Astrocyte (in vitro differentiated cells and primary cell): ENCODE results near the gene NMU. TPM values are rescaled to one million over a fixed set of nuclear protein-coding genes. Genes with fewer than 3 reads are reported as not detected.

Source experiments
- DNase-seq: peaks from one replicate; pipeline ENCODE4 v3.0.0-alpha.2; 2010; ENCODE audit warnings: low read depth
- FAIRE-seq: peaks from 2 replicates; lab custom pipeline; 2011; peaks lifted over from hg19 to GRCh38; lab: Jason Lieb, UNC
- H2AFZ ChIP-seq: 2 replicates; pipeline ENCODE4 v1.6.0; 2012; ENCODE audit warnings: low read depth, low read length, inconsistent platforms
- H3K27ac ChIP-seq: 2 replicates; pipeline ENCODE4 v1.5.1; 2011; ENCODE audit warnings: low read depth, low read length, inconsistent platforms
- H3K27me3 ChIP-seq: 2 replicates; pipeline ENCODE4 v1.6.0; 2011; ENCODE audit warnings: low read length, inconsistent platforms; ENCODE audit not compliant: insufficient read depth
- H3K36me3 ChIP-seq: 2 replicates; pipeline ENCODE4 v1.5.1; 2011; ENCODE audit warnings: low read length, inconsistent platforms; ENCODE audit not compliant: insufficient read depth
- H3K4me1 ChIP-seq: 2 replicates; pipeline ENCODE4 v1.5.1; 2011; ENCODE audit warnings: low read length, inconsistent platforms; ENCODE audit not compliant: insufficient read depth
- H3K4me2 ChIP-seq: 2 replicates; pipeline ENCODE4 v1.6.0; 2012; ENCODE audit warnings: low read length, inconsistent platforms
- H3K4me3 ChIP-seq: 2 replicates; pipeline ENCODE4 v1.5.1; 2011; ENCODE audit warnings: low read depth, mild to moderate bottlenecking, low read length, inconsistent platforms; ENCODE audit not compliant: insufficient read depth
- H3K79me2 ChIP-seq: 2 replicates; pipeline ENCODE4 v1.6.0; 2012; ENCODE audit warnings: mild to moderate bottlenecking, low read length, inconsistent platforms; ENCODE audit not compliant: insufficient read depth
- H3K9ac ChIP-seq: 2 replicates; pipeline ENCODE4 v1.6.0; 2012; ENCODE audit warnings: mild to moderate bottlenecking, low read length, inconsistent platforms
- H3K9me3 ChIP-seq: 2 replicates; pipeline ENCODE4 v1.5.1; 2012; ENCODE audit warnings: low read depth, mild to moderate bottlenecking, low read length, inconsistent platforms; ENCODE audit not compliant: insufficient read depth
- H4K20me1 ChIP-seq: 2 replicates; pipeline ENCODE4 v1.6.0; 2012; ENCODE audit warnings: low read length, inconsistent platforms; ENCODE audit not compliant: insufficient read depth
- H3K27ac Mint-ChIP-seq: one replicate; pipeline ENCODE4 v1.8.0; 2021; ENCODE audit warnings: mild to moderate bottlenecking, mixed read lengths; ENCODE audit not compliant: unreplicated experiment
- H3K27me3 Mint-ChIP-seq: one replicate; pipeline ENCODE4 v1.8.0; 2021; ENCODE audit warnings: low read depth, mixed read lengths; ENCODE audit not compliant: unreplicated experiment
- H3K36me3 Mint-ChIP-seq: one replicate; pipeline ENCODE4 v1.8.0; 2021; ENCODE audit warnings: low read depth, mixed read lengths; ENCODE audit not compliant: unreplicated experiment
- H3K4me1 Mint-ChIP-seq: one replicate; pipeline ENCODE4 v1.8.0; 2021; ENCODE audit warnings: low read depth, mixed read lengths; ENCODE audit not compliant: unreplicated experiment
- H3K4me3 Mint-ChIP-seq: one replicate; pipeline ENCODE4 v1.8.0; 2021; ENCODE audit warnings: mild to moderate bottlenecking, moderate library complexity, mixed read lengths; ENCODE audit not compliant: unreplicated experiment
- H3K9me3 Mint-ChIP-seq: one replicate; pipeline ENCODE4 v1.8.0; 2021; ENCODE audit warnings: mild to moderate bottlenecking, mixed read lengths; ENCODE audit not compliant: unreplicated experiment
- CTCF ChIP-seq: IDR thresholded peaks from 2 replicates; pipeline ENCODE4 v1.5.1; 2011; ENCODE audit warnings: low read depth, mild to moderate bottlenecking, inconsistent platforms, low read length, moderate library complexity; ENCODE audit not compliant: insufficient read depth
- EZH2 ChIP-seq: IDR thresholded peaks from 2 replicates; pipeline ENCODE4 v1.6.1; 2012; ENCODE audit warnings: mild to moderate bottlenecking, low read length, inconsistent platforms; ENCODE audit not compliant: insufficient read depth
- total RNA-seq: library from RNA; stranded (reverse); gene quantifications from 2 replicates; pipeline ENCODE4 v1.2.1, GENCODE V29; 2021

The NMU gene
- total RNA-seq, 1 donor from 2014 or later = 0.61 TPM

- Histone ChIP-seq H3K27me3 (no peaks in the 10 kb centered on the region), H3K27ac (no peak overlapping the region), H3K79me2 (no peaks in the 10 kb centered on the region), H2AFZ (no peak overlapping the region), H3K36me3 (no peaks in the 10 kb centered on the region), H3K4me2 (no peak overlapping the region), H3K4me3 (no peak overlapping the region), H3K9me3 (no peaks in the 10 kb centered on the region), H3K4me1 (no peaks in the 10 kb centered on the region), H3K9ac (no peak overlapping the region), H4K20me1 (no peaks in the 10 kb centered on the region)
- Mint-ChIP-seq H3K4me1 (no peaks in the 10 kb centered on the region), H3K4me3 (no peak overlapping the region), H3K36me3 (no peaks in the 10 kb centered on the region), H3K27ac (no peak overlapping the region), H3K27me3 (no peaks in the 10 kb centered on the region), H3K9me3 (no peaks in the 10 kb centered on the region)
- DNase-seq (no peak), FAIRE-seq (no peak)
- TF ChIP-seq CTCF (no peak), EZH2 (no peak)
Measured at GRCh38 chr4:55682295-55682694, 46.2 kb upstream of the NMU start.

GRCh38 chr4:55681430-55681829 is 45.3 kb upstream of the NMU start:
- FAIRE-seq = no peak
- H3K4me3 Mint-ChIP-seq = no peak overlapping the region
- H3K27ac ChIP-seq = no peak overlapping the region
- H3K4me1 ChIP-seq = no peaks in the 10 kb centered on the region
- no peak for DNase-seq
- H3K27ac Mint-ChIP-seq = no peak overlapping the region
- TF ChIP-seq EZH2 = no peak
- no peak for TF ChIP-seq CTCF
- no peaks in the 10 kb centered on the region for H3K27me3 ChIP-seq
- no peak overlapping the region for H3K4me3 ChIP-seq
- no peaks in the 10 kb centered on the region for H3K9me3 ChIP-seq
- H2AFZ ChIP-seq = no peak overlapping the region
- no peaks in the 10 kb centered on the region for H3K36me3 Mint-ChIP-seq
- no peaks in the 10 kb centered on the region for H3K36me3 ChIP-seq
- no peaks in the 10 kb centered on the region for H3K4me1 Mint-ChIP-seq
- no peak overlapping the region for H3K9ac ChIP-seq
- H3K9me3 Mint-ChIP-seq = no peaks in the 10 kb centered on the region
- no peaks in the 10 kb centered on the region for H3K27me3 Mint-ChIP-seq
- H3K79me2 ChIP-seq = no peaks in the 10 kb centered on the region
- no peaks in the 10 kb centered on the region for H4K20me1 ChIP-seq
- no peak overlapping the region for H3K4me2 ChIP-seq

GRCh38 chr4:55675196-55675793 is 39.2 kb upstream of the NMU start:
- H4K20me1 ChIP-seq = no peaks in the 10 kb centered on the region
- TF ChIP-seq CTCF (no peak), EZH2 (no peak)
- no peaks in the 10 kb centered on the region for H3K36me3 ChIP-seq
- Mint-ChIP-seq H3K36me3 (no peaks in the 10 kb centered on the region), H3K4me1 (peaks cover 4% of the 10 kb centered on the region), H3K27ac (no peak overlapping the region), H3K9me3 (no peaks in the 10 kb centered on the region), H3K4me3 (no peak overlapping the region), H3K27me3 (no peaks in the 10 kb centered on the region)
- H3K4me2 ChIP-seq = no peak overlapping the region
- FAIRE-seq (no peak), DNase-seq (no peak)
- H3K9ac ChIP-seq = no peak overlapping the region
- H3K9me3 ChIP-seq = no peaks in the 10 kb centered on the region
- no peak overlapping the region for H3K4me3 ChIP-seq
- H3K79me2 ChIP-seq = no peaks in the 10 kb centered on the region
- no peaks in the 10 kb centered on the region for H3K27me3 ChIP-seq
- H3K4me1 ChIP-seq = no peaks in the 10 kb centered on the region
- H3K27ac ChIP-seq = no peak overlapping the region
- no peak overlapping the region for H2AFZ ChIP-seq
